Endothelial cell (in vitro differentiated cells): ENCODE results near the gene IFIH1. TPM values are rescaled to one million over a fixed set of nuclear protein-coding genes. Genes with fewer than 3 reads are reported as not detected.
A peak's percentile ranks its signal among the peaks of the same experiment; 100 is the strongest.

ENCODE experiments used
- DNase-seq: peaks from one replicate; pipeline ENCODE4 v3.0.0; 2021; ENCODE audit warnings: low spot score
- H3K27ac Mint-ChIP-seq: one replicate; pipeline ENCODE4 v1.8.0; 2021; ENCODE audit warnings: mixed read lengths, inconsistent platforms; ENCODE audit not compliant: unreplicated experiment
- H3K27me3 Mint-ChIP-seq: one replicate; pipeline ENCODE4 v1.8.0; 2021; ENCODE audit warnings: mild to moderate bottlenecking, moderate library complexity, mixed read lengths, inconsistent platforms; ENCODE audit not compliant: unreplicated experiment
- H3K36me3 Mint-ChIP-seq: one replicate; pipeline ENCODE4 v1.8.0; 2021; ENCODE audit warnings: mild to moderate bottlenecking, low read depth, mixed read lengths, inconsistent platforms; ENCODE audit not compliant: unreplicated experiment
- H3K4me1 Mint-ChIP-seq: one replicate; pipeline ENCODE4 v1.8.0; 2021; ENCODE audit warnings: mild to moderate bottlenecking, mixed read lengths, inconsistent platforms; ENCODE audit not compliant: unreplicated experiment
- H3K4me3 Mint-ChIP-seq: one replicate; pipeline ENCODE4 v1.8.0; 2021; ENCODE audit warnings: mild to moderate bottlenecking, mixed read lengths, inconsistent platforms; ENCODE audit not compliant: unreplicated experiment
- H3K9me3 Mint-ChIP-seq: one replicate; pipeline ENCODE4 v1.8.0; 2021; ENCODE audit warnings: mixed read lengths, inconsistent platforms; ENCODE audit not compliant: unreplicated experiment
- CTCF ChIP-seq: fragments of 200-600 bp; sonication (generic); IDR thresholded peaks from one replicate; pipeline ENCODE4 v1.5.0; 2021; ENCODE audit warnings: antibody characterized with exemption; ENCODE audit not compliant: unreplicated experiment
- total RNA-seq: library from RNA; stranded (reverse); fragmentation: NEBNext Ultra II Directional; extraction: Animal tissue kit (Norgen Biotek cat#: 25700); gene quantifications from one replicate; pipeline ENCODE4 v1.2.1, GENCODE V29; 2021; ENCODE audit not compliant: unreplicated experiment

IFIH1 gene
- total RNA-seq, 1 donor from 2014 or later, result 5.2 TPM

DNA sequence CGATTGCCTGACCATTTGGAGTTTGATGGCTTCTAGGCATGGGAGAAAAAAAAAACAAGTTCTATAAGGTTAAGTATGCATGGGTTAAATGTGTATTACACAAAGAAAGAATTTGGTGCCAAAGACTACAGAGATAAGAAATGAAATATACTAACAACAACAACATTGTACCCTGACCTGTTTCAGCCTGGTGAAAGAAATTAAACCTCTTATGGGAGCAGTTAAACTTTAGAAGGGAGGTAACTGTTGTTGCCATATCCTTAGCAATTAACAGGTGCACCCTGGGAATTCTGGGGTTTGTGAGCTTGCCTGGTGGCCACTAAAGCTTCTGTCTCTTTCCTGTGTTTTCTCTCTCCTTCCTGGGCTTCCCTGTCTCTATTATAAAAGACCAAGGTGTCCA lies 6.5 kb upstream of the IFIH1 start:
- H3K27me3 Mint-ChIP-seq, result peaks cover 5% of the 10 kb centered on the region
- H3K4me1 Mint-ChIP-seq, result peaks cover 5% of the 10 kb centered on the region
- H3K9me3 Mint-ChIP-seq, result no peaks in the 10 kb centered on the region
- H3K4me3 Mint-ChIP-seq, result no peak overlapping the region
- no peak for DNase-seq
- H3K27ac Mint-ChIP-seq, result no peak overlapping the region
- TF ChIP-seq CTCF, result no peak
- H3K36me3 Mint-ChIP-seq, result peaks cover 6% of the 10 kb centered on the region

GRCh38 chr2:162320864-162321517 lies 2.5 kb upstream of the IFIH1 start:
- no peaks in the 10 kb centered on the region for H3K36me3 Mint-ChIP-seq
- peaks cover 6% of the 10 kb centered on the region for H3K27me3 Mint-ChIP-seq
- peaks cover 14% of the 10 kb centered on the region for H3K4me1 Mint-ChIP-seq
- no peak overlapping the region for H3K4me3 Mint-ChIP-seq
- TF ChIP-seq CTCF, result no peak
- H3K9me3 Mint-ChIP-seq, result no peaks in the 10 kb centered on the region
- DNase-seq, result no peak
- no peak overlapping the region for H3K27ac Mint-ChIP-seq

- H3K4me3 Mint-ChIP-seq, result peak overlapping the region; percentile 93
- peaks cover 3% of the 10 kb centered on the region for H3K27me3 Mint-ChIP-seq
- DNase-seq, result peak; percentile 9
- H3K36me3 Mint-ChIP-seq, result no peaks in the 10 kb centered on the region
- H3K27ac Mint-ChIP-seq, result no peak overlapping the region
- TF ChIP-seq CTCF, result no peak
- H3K4me1 Mint-ChIP-seq, result peaks cover 9% of the 10 kb centered on the region
- no peaks in the 10 kb centered on the region for H3K9me3 Mint-ChIP-seq
These were observed 590 bp downstream of the IFIH1 start for GRCh38 chr2:162317861-162318327.

- H3K4me3 Mint-ChIP-seq, result peak overlapping the region; percentile 26
- no peaks in the 10 kb centered on the region for H3K9me3 Mint-ChIP-seq
- TF ChIP-seq CTCF, result no peak
- H3K36me3 Mint-ChIP-seq, result no peaks in the 10 kb centered on the region
- H3K27me3 Mint-ChIP-seq, result peaks cover 3% of the 10 kb centered on the region
- no peak for DNase-seq
- H3K27ac Mint-ChIP-seq, result no peak overlapping the region
- H3K4me1 Mint-ChIP-seq, result peaks cover 9% of the 10 kb centered on the region
These were observed 1.3 kb downstream of the IFIH1 start for GRCh38 chr2:162317058-162317742.

GRCh38 chr2:162316590-162316989 lies 1.9 kb downstream of the IFIH1 start:
- Mint-ChIP-seq H3K27me3 (peaks cover 3% of the 10 kb centered on the region), H3K4me3 (peak overlapping the region; percentile 26)
- TF ChIP-seq CTCF, result no peak

More at GRCh38 chr2:162316590-162316989, 1.9 kb downstream of the IFIH1 start:
- Mint-ChIP-seq H3K36me3 (no peaks in the 10 kb centered on the region), H3K9me3 (no peaks in the 10 kb centered on the region), H3K4me1 (peaks cover 9% of the 10 kb centered on the region), H3K27ac (no peak overlapping the region)
- no peak for DNase-seq
